GM12875 (cell line): ENCODE data around the gene ZNF462.
"Not testable (repeated sequence)": the region's sequence is repeated elsewhere in the genome, so short reads cannot be mapped to it uniquely, and the experiment has no call there.

ENCODE experiments used
- H3K4me3 ChIP-seq: one replicate; pipeline ENCODE4 v1.5.1; 2011; ENCODE audit warnings: low read depth, low read length, control low read depth
- CTCF ChIP-seq: IDR thresholded peaks from 2 replicates; pipeline ENCODE4 v1.5.1; 2011; ENCODE audit warnings: low read depth, mild to moderate bottlenecking, control low read depth, inconsistent platforms, low read length, moderate library complexity, borderline replicate concordance; ENCODE audit not compliant: insufficient read depth

The ZNF462 gene

GRCh38 chr9:106980551-106981101 lies 117.7 kb downstream of the ZNF462 start:
- H3K4me3 ChIP-seq = no peak overlapping the region
- no peak for TF ChIP-seq CTCF

- H3K4me3 ChIP-seq = no peak overlapping the region
- TF ChIP-seq CTCF = no peak
Observed at GRCh38 chr9:106981396-106982287, 118.7 kb downstream of the ZNF462 start.

GRCh38 chr9:106982636-106983035 lies 119.7 kb downstream of the ZNF462 start:
- no peak overlapping the region for H3K4me3 ChIP-seq
- TF ChIP-seq CTCF = no peak

GRCh38 chr9:106983346-106983745 lies 120.4 kb downstream of the ZNF462 start:
- H3K4me3 ChIP-seq = no peak overlapping the region
- TF ChIP-seq CTCF = no peak

GRCh38 chr9:106989904-106990303 lies 126.9 kb downstream of the ZNF462 start:
- not testable (repeated sequence) for H3K4me3 ChIP-seq

GRCh38 chr9:106992186-106992585 lies 129.2 kb downstream of the ZNF462 start:
- no peak for TF ChIP-seq CTCF
- no peak overlapping the region for H3K4me3 ChIP-seq

GRCh38 chr9:106993603-106994002 lies 130.6 kb downstream of the ZNF462 start:
- H3K4me3 ChIP-seq = no peak overlapping the region
- no peak for TF ChIP-seq CTCF
